Coronary artery (tissue), 2 donors: ENCODE data around the gene KRTAP10-6.

ENCODE experiments used
- DNase-seq: peaks from one replicate; pipeline ENCODE4 v3.0.0-alpha.2; 2017; ENCODE audit warnings: low spot score
- H3K27ac ChIP-seq, 2 donors: fragments of 200-600 bp; sonication (generic); one replicate each; pipeline ENCODE4 v1.5.1; 2016 to 2019
- H3K4me3 ChIP-seq: fragments of 200-600 bp; sonication (generic); 2 replicates; pipeline ENCODE4 v1.5.1; 2016; ENCODE audit warnings: mild to moderate bottlenecking, moderate library complexity
- TF ChIP-seq, protein P1 (sequence below): fragments of 200-600 bp; sonication (generic); IDR thresholded peaks from one replicate; pipeline ENCODE4 v1.5.1; 2019; ENCODE audit warnings: antibody characterized with exemption

KRTAP10-6 gene

DNA sequence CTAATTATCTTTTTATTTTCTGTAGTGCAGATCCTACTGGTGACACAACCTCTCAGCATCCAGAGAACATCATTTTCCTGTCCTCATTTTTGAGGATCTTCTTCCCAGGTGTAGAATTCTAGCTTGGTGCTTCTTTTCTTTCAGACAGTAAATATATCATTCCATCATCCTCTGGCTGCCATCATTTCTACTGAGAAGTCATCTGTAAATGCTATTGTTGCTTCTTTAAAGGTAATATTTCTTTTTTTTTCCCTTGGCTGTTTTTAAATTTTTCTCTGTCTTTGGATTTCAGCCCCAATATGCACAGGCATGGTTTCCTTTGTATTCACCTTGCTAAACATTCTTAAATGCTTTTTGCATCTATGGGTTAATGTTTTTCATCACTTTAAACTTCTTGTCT is 31.3 kb upstream of the KRTAP10-6 start:
- Histone ChIP-seq H3K4me3 (no peak overlapping the region), H3K27ac (no peak overlapping the region)
- TF ChIP-seq, protein P1, sequence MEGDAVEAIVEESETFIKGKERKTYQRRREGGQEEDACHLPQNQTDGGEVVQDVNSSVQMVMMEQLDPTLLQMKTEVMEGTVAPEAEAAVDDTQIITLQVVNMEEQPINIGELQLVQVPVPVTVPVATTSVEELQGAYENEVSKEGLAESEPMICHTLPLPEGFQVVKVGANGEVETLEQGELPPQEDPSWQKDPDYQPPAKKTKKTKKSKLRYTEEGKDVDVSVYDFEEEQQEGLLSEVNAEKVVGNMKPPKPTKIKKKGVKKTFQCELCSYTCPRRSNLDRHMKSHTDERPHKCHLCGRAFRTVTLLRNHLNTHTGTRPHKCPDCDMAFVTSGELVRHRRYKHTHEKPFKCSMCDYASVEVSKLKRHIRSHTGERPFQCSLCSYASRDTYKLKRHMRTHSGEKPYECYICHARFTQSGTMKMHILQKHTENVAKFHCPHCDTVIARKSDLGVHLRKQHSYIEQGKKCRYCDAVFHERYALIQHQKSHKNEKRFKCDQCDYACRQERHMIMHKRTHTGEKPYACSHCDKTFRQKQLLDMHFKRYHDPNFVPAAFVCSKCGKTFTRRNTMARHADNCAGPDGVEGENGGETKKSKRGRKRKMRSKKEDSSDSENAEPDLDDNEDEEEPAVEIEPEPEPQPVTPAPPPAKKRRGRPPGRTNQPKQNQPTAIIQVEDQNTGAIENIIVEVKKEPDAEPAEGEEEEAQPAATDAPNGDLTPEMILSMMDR = no peak
- no peak for DNase-seq

DNA sequence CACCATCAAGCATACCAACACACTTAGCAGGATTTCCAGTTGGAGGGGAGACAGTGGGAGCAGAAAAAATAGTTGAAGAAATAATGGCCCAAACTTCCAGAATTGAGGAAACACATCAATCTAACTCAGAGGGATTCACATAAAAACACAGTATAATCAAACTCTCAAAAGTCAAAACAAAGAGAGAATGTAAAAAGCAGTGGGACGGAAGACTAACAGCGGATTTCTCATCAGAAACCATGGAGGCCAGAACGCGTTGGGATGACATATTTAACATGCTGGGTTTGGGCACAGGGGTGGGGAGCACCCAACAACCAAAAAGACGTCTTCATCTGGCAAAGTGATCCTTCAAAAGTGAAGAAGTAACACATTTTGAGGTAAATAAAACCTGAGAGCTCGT is 27.6 kb upstream of the KRTAP10-6 start:
- TF ChIP-seq, protein P1 = no peak
- Histone ChIP-seq H3K4me3 (no peak overlapping the region), H3K27ac (no peak overlapping the region)
- no peak for DNase-seq

DNA sequence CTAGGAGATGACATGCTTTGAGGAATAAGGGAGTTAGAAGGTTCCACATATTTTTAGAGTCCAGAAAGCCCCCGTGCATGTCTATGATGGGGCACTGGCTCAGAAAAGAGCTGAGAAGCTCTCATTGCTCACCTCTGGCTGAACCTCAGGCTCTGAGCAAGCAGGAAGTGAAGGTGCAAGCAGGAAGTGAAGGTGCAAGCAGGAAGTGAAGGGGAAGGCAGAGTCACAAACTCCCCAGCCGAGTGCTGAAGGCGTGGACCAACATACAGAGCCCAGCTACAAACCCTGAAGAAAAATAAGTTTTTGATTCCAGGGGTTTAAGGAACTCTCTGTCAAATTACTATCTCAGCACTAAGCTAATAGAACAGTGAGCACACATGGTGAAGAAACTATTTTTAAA is 26.6 kb upstream of the KRTAP10-6 start:
- TF ChIP-seq, protein P1 = no peak
- Histone ChIP-seq H3K27ac (no peak overlapping the region), H3K4me3 (no peak overlapping the region)
- DNase-seq = no peak

DNA sequence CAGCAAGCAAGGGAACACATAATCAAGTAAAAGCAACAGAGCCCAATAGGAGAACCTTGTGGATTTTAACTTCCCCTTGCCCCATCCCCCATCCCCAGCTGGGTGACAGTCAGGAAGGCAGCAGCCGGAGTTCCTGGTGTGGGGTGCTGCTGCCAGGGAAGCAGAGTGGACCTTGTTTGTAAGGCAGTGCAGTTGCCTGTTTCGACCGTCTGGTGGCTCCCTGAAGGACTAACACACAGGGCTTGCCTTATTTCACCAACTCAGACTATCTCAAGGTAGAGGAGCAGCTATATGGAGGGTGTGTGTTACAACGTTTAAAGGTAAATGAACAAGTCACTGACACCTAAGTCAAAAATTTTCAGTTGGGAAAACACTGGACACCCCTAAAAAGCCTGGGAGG is 26.2 kb upstream of the KRTAP10-6 start:
- no peak for DNase-seq
- TF ChIP-seq, protein P1 = no peak
- H3K27ac ChIP-seq = no peak overlapping the region
- H3K4me3 ChIP-seq = no peak overlapping the region

DNA sequence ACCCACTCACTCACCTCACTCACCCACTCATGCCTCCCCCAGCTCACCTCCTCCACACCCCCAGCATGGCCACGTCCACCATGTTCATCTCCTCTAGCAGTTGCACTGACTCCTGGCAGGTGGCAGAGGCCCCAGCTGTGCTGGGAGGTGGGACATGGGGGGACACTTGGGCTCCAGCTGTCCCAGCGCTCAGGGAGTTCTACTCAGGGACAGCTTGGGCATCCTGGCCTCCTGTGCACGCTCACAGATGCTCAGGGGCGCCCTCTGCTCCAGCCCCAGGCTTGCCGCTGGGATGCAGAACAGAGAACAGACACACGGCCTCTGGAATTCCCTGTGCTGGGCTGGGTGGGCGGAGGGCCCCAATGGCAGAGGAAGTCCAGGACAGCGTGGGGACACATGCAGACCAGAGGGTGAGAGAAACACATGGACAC is 24.8 kb upstream of the KRTAP10-6 start:
- Histone ChIP-seq H3K27ac (no peak overlapping the region), H3K4me3 (no peak overlapping the region)
- TF ChIP-seq, protein P1 = no peak
- DNase-seq = no peak

DNA sequence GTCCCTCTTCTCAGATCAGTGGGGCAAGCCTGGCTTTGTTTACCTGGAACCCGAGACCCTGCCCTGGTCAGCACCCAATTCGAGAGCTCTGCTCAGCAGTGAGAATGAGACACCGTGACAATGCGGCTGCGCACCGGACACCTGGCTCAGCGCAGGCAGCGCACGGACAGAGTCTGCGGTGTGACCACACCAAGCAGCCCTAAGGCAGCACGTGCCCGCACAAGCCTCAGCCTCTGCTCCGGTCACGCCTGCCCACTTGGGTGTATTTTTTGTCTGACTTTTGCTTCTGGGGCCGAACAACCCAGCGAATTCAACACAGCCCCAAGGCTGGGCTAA is 24.3 kb upstream of the KRTAP10-6 start:
- Histone ChIP-seq H3K27ac (no peak overlapping the region), H3K4me3 (no peak overlapping the region)
- peak; percentile 66 for DNase-seq
- TF ChIP-seq, protein P1 = no peak

DNA sequence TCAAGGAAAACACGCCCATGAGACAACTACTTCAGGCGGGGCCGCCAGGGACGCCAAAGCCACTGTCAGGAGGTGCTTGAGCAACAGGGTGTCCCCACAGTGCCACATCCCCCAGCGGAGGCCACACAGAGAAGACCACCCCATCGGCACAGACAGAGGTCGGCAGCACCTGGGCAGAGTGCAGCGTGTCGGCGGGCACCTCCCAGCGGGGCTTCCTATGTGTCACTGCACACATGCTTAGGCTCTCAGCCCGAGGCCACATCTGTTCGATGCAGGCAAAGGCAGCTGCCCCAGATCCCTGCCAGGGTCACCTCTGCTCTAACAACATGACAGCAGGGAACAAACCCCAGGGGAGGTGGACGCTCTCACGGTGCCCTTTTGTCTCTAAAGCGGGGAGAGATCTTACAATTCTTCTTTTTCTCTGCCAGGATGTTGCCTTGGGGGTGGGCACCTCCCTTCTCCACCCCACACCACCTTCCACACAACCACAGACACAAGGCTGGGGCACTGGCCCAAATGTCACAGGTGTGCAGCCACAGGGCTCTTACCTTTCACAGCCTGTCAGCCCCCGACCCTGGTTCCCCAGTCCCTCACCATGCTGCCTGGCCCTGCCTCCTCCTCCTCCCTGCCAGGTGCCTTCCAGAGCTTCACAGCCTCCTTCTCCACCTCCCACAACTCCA is 23.7 kb upstream of the KRTAP10-6 start:
- H3K4me3 ChIP-seq = no peak overlapping the region
- H3K27ac ChIP-seq = no peak overlapping the region
- no peak for DNase-seq
- TF ChIP-seq, protein P1 = no peak
